PFSK-1 (cell line): ENCODE measurements around the gene FRMD4B.

Source experiments
- REST ChIP-seq, 2 experiments: IDR thresholded peaks; 2 replicates each; pipeline versions ENCODE4 v1.6.1 to v1.8.0; 2011 to 2012; ENCODE audit warnings: low read depth in 2 of 2, low read length in 2 of 2, control low read depth in 1 of 2, inconsistent platforms in 1 of 2, mild to moderate bottlenecking in 1 of 2, moderate library complexity in 1 of 2; ENCODE audit not compliant: insufficient read depth in 1 of 2
- TAF1 ChIP-seq: IDR thresholded peaks from 2 replicates; pipeline ENCODE4 v1.6.1; 2012; ENCODE audit warnings: low read length, control low read depth, borderline replicate concordance; ENCODE audit not compliant: insufficient read depth

DNA sequence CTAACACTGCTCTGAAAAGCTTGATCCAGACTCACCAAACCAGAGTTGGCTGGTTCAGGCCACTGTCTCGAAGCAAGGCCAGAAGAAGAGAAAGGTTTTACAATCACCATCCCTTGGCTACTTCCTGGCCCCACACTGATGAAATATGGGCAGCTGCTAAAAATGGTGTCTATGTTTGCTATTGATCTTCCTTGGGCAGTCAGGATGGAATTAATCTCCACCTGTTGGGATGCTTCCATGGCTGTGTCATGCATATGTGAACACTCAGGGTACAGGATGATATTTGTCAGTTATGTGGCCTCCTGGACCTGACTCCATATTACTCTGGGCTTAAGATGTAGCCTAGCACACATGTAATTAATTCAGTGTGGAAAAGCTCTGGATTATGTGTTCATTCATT lies 61.9 kb downstream of the FRMD4B start:
- TF ChIP-seq REST (IDR thresholded peaks at IDR 0.05; ENCODE audit: insufficient read depth in 1 of 2, low read depth in 2 of 2, low read length in 2 of 2): no peak
- no peak for TF ChIP-seq TAF1
